ENCODE results near the gene IPO5. TPM values are rescaled to one million over a fixed set of nuclear protein-coding genes. Genes with fewer than 3 reads are reported as not detected.
"Not testable (repeated sequence)": the region's sequence is repeated elsewhere in the genome, so short reads cannot be mapped to it uniquely, and the experiment has no call there.

The IPO5 gene
- total RNA-seq, 1 experiment from 2014 or later = 126 TPM

- Histone ChIP-seq H3K9me2 (ENCODE audit: insufficient read depth) (no peaks in the 10 kb centered on the region), H3K9me3 (ENCODE audit: insufficient read depth, low read depth) (no peaks in the 10 kb centered on the region), H3K27ac (no peak overlapping the region), H4K20me1 (ENCODE audit: insufficient read depth) (no peaks in the 10 kb centered on the region), H3F3A (ENCODE audit: insufficient read depth, low read depth) (no peaks in the 10 kb centered on the region), H2AFZ (no peak overlapping the region), H3K4me3 (no peak overlapping the region), H3K36me3 (ENCODE audit: low read depth) (no peaks in the 10 kb centered on the region), H3K4me1 (replicated peaks; ENCODE audit: insufficient read depth) (no peaks in the 10 kb centered on the region), H3K79me2 (ENCODE audit: low read depth) (no peaks in the 10 kb centered on the region), H3K4me2 (no peak overlapping the region), H3K27me3 (ENCODE audit: insufficient read depth, low read depth) (no peaks in the 10 kb centered on the region)
- BruUV-seq (replicated peaks) = no TSS peak
- ChIA-PET POLR2A (ENCODE audit: unreplicated experiment) (no interaction called here), CTCF (no interaction called here)
- DNase-seq = no peak
- no peak for TF ChIP-seq EZH2 (IDR thresholded peaks at IDR 0.05; ENCODE audit: low read depth)
- TF ChIP-seq, protein P1, sequence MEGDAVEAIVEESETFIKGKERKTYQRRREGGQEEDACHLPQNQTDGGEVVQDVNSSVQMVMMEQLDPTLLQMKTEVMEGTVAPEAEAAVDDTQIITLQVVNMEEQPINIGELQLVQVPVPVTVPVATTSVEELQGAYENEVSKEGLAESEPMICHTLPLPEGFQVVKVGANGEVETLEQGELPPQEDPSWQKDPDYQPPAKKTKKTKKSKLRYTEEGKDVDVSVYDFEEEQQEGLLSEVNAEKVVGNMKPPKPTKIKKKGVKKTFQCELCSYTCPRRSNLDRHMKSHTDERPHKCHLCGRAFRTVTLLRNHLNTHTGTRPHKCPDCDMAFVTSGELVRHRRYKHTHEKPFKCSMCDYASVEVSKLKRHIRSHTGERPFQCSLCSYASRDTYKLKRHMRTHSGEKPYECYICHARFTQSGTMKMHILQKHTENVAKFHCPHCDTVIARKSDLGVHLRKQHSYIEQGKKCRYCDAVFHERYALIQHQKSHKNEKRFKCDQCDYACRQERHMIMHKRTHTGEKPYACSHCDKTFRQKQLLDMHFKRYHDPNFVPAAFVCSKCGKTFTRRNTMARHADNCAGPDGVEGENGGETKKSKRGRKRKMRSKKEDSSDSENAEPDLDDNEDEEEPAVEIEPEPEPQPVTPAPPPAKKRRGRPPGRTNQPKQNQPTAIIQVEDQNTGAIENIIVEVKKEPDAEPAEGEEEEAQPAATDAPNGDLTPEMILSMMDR (conservative IDR thresholded peaks at IDR 0.05) = no peak
- intact Hi-C loops (cut with micrococcal nuclease; ENCODE audit: unreplicated experiment) = loop anchor here (5.0 kb wide), 1 partner anchor 400 kb away; no protein-coding TSS in a partner anchor
Observed at GRCh38 chr13:98032168-98032567, 78.7 kb downstream of the IPO5 start.

DNA sequence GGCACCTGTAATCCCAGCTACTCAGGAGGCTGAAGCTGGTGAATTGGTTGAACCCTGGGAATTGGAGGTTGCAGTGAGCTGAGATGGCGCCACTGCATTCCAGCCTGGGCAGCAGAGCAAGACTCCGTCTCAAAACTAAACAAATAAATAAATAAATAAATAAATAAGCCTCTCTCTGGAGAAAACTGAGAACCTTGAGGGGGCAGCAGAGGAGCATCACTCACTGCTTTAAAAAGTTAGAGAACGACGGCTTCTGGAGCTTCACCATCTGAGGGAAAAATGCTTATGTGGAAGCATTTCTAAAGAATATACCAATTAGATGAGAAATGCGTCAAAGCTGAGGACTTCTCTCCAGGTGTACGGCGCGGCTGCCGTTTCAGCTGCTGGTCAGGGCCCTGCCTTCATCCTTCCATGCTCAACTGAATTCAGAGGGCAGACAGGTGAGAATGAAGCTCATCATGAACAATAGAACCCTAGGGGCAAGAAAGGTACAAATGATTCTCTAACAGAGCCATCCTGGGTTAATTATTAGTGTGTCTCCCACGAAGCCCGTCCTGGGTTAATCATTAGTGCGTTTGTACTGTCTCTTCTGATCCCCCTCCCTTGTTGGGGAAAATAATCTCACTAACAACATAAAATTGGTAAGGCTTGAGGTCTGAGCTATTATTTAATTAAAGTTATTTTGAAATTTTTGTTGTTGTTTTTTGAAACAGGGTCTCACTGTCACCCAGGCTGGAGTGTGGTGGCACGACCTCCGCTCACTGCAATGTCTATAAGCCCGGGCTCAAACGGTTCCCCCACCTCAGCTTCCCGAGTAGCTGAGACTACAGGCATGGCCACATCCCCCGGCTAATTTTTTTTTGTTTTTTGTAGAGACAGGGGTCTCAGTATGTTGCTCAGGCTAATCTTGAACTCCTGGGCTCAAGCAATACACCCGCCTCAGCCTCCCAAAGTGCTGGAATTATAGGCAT is 80.1 kb downstream of the IPO5 start:
- intact Hi-C loops (cut with micrococcal nuclease; ENCODE audit: unreplicated experiment) = loop anchor here (5.0 kb wide), 1 partner anchor 399 kb away; no protein-coding TSS in a partner anchor
- CTCF ChIA-PET = interaction anchor here (0.6 kb wide), 2 partner anchors 193 to 1403 kb away, joined by 3 read pairs; no protein-coding TSS in a partner anchor
- DNase-seq = peak; percentile 24 to 36
- Histone ChIP-seq H3F3A (ENCODE audit: insufficient read depth, low read depth) (no peaks in the 10 kb centered on the region), H3K4me2 (no peak overlapping the region), H3K4me3 (no peak overlapping the region), H3K27me3 (ENCODE audit: insufficient read depth, low read depth) (no peaks in the 10 kb centered on the region), H3K36me3 (ENCODE audit: low read depth) (no peaks in the 10 kb centered on the region), H3K9me2 (ENCODE audit: insufficient read depth) (no peaks in the 10 kb centered on the region), H3K9me3 (ENCODE audit: insufficient read depth, low read depth) (no peaks in the 10 kb centered on the region), H3K27ac (no peak overlapping the region), H3K79me2 (ENCODE audit: low read depth) (no peaks in the 10 kb centered on the region), H2AFZ (no peak overlapping the region), H4K20me1 (ENCODE audit: insufficient read depth) (no peaks in the 10 kb centered on the region), H3K4me1 (replicated peaks; ENCODE audit: insufficient read depth) (no peaks in the 10 kb centered on the region)
- BruUV-seq (replicated peaks) = no TSS peak
- no peak for TF ChIP-seq EZH2 (IDR thresholded peaks at IDR 0.05; ENCODE audit: low read depth)
- TF ChIP-seq, protein P1 (conservative IDR thresholded peaks at IDR 0.05) = peak; percentile 57
- POLR2A ChIA-PET (ENCODE audit: unreplicated experiment) = no interaction called here

DNA sequence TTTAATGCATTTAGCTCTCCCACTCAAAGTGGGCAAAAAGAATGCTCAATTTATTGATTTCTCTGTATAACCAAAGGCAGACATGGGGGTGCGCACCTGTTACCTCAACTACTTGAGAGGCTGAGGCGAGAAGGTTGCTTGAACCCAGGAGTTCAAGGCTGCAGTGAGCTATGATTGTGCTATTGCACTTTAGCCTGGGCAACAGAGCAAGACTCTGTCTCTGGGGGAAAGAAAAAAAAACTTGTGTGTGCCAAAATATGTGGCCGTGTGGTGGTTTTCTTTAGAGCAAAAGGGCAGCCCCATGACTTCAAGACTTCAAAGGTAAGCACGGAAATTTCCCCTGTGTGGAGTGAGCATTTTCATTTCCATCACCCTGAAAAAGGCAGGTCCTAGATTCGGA is 81.9 kb downstream of the IPO5 start:
- H2AFZ ChIP-seq = no peak overlapping the region
- H3F3A ChIP-seq (ENCODE audit: insufficient read depth, low read depth) = no peaks in the 10 kb centered on the region
- no TSS peak for BruUV-seq (replicated peaks)
- H3K9me2 ChIP-seq (ENCODE audit: insufficient read depth) = no peaks in the 10 kb centered on the region
- no peak for DNase-seq
- H3K4me3 ChIP-seq = no peak overlapping the region
- no peaks in the 10 kb centered on the region for H3K4me1 ChIP-seq (replicated peaks; ENCODE audit: insufficient read depth)
- H3K36me3 ChIP-seq (ENCODE audit: low read depth) = no peaks in the 10 kb centered on the region
- POLR2A ChIA-PET (ENCODE audit: unreplicated experiment) = no interaction called here
- CTCF ChIA-PET = no interaction called here
- H3K27ac ChIP-seq = no peak overlapping the region
- no peaks in the 10 kb centered on the region for H4K20me1 ChIP-seq (ENCODE audit: insufficient read depth)
- TF ChIP-seq, protein P1 (conservative IDR thresholded peaks at IDR 0.05) = no peak
- TF ChIP-seq EZH2 (IDR thresholded peaks at IDR 0.05; ENCODE audit: low read depth) = no peak
- no peaks in the 10 kb centered on the region for H3K27me3 ChIP-seq (ENCODE audit: insufficient read depth, low read depth)
- intact Hi-C loops (cut with micrococcal nuclease; ENCODE audit: unreplicated experiment) = no loop called here
- no peaks in the 10 kb centered on the region for H3K9me3 ChIP-seq (ENCODE audit: insufficient read depth, low read depth)
- no peak overlapping the region for H3K4me2 ChIP-seq
- H3K79me2 ChIP-seq (ENCODE audit: low read depth) = no peaks in the 10 kb centered on the region

DNA sequence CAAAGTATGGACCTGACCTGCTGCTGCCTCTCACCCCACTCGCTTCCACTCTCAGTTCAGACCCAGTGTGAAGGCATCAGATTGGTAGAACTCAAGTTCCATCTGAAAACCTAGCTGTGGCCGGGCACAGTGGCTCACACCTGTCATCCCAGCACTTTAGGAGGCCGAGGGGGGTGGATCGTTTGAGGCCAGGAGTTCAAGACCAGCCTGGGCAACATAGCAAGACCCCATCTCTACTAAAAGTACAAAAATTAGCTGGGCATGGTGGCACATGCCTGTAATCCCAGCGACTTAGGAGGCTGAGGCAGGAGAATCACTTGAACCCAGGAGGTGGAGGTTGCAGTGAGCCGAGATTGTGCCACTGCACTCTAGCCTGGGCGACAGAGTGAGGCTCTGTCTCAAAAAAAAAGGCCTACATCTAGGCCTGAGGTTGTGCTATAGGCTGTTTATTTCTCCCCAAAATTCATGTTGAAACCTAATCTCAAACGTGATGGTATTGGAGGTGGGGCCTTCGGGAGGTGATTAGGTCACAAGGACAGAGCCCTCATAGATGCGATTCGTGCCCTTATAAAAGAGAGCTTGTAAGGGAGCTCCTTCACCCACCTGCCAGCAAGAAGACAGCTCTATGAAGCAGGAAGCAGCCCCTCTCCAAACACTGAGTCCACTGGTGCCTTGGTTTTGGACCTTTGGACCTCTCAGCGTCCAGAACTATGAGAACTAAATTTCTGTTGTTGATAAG is 83.3 kb downstream of the IPO5 start:
- H3K4me3 ChIP-seq; CTCF ChIA-PET; H3K36me3 ChIP-seq (ENCODE audit: low read depth); H3K79me2 ChIP-seq (ENCODE audit: low read depth); DNase-seq; BruUV-seq (replicated peaks); H3K4me1 ChIP-seq (replicated peaks; ENCODE audit: insufficient read depth); H3F3A ChIP-seq (ENCODE audit: insufficient read depth, low read depth); intact Hi-C loops (cut with micrococcal nuclease; ENCODE audit: unreplicated experiment); H3K4me2 ChIP-seq; H3K27ac ChIP-seq; H2AFZ ChIP-seq; H4K20me1 ChIP-seq (ENCODE audit: insufficient read depth); H3K9me3 ChIP-seq (ENCODE audit: insufficient read depth, low read depth); H3K27me3 ChIP-seq (ENCODE audit: insufficient read depth, low read depth); H3K9me2 ChIP-seq (ENCODE audit: insufficient read depth); POLR2A ChIA-PET (ENCODE audit: unreplicated experiment): not testable (repeated sequence)
